HG03025 (cell line): ENCODE results near the gene ABHD16B.

Experiments
- ATAC-seq: cut with Tn5 transposase; IDR thresholded peaks from one replicate; pipeline ENCODE4 v1.9.1; 2021; ENCODE audit warnings: mild to moderate bottlenecking, moderate library complexity; ENCODE audit not compliant: unreplicated experiment, low FRiP score

Gene ABHD16B

GRCh38 chr20:63861365-63861934 lies at the start of gene ABHD16B:
ABHD16B (plus strand) TSS chr20:63861498; CDS start chr20:63861541, 43 bp downstream.
- no peak for ATAC-seq

- ATAC-seq, result no peak
These were observed 46.2 kb upstream of the ABHD16B start for GRCh38 chr20:63814891-63815614.

- no peak for ATAC-seq
These were observed 45.6 kb upstream of the ABHD16B start for GRCh38 chr20:63815615-63816253.

DNA sequence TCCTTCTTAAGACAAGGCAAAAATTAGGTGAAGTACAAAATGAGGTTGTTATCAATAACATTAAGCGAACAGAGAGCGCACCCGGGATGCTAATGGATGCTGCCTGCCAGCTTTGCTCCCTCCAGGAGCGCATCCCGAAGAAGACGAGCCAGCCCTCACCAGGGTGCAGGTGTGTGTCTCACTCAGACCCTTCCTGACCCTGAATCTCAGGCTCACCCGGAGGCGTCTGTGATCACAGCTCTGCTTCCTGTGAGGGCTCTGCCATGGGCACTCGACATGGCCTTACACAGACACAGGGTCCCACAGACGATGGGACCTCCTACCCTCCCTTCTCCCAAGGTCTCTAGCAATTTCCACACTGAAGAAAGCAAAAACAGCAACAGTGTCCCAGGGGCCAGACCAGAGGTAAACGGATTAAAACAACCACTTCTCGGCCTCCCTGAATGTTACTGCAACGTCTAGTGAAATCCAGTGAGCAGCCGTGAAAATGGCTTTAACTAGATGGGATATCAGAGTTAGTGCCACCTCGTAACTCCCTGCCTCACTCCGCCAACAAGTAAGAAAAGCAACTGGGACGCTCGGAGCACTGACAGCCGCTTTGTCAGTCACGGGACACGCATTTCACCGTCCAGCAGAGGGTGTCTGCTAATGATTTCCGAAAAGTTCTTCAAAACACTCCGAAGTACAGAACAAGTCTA lies 41.9 kb upstream of the ABHD16B start:
- ATAC-seq, result no peak

- no peak for ATAC-seq
These were observed 39.5 kb upstream of the ABHD16B start for GRCh38 chr20:63821811-63822210.

DNA sequence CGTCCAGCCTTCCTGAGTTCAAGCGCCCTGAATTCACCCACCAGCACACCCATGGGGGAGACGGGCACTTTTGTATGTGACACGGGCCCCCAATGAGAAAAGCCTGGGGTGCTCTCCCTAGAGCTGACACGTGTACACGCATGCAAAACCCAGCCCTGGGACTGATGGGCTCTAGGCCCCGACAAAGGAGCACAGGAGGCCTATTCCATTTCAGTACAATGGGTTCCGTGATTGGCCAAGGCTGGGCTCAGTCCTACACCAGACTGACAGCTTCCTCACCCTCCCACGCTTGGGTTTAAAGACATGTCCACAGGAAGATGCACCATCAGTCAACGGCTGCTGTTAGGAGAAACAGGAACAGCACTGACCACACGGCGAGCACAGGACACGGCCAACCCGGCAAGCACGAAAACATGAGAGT lies 39.0 kb upstream of the ABHD16B start:
- ATAC-seq, result no peak

DNA sequence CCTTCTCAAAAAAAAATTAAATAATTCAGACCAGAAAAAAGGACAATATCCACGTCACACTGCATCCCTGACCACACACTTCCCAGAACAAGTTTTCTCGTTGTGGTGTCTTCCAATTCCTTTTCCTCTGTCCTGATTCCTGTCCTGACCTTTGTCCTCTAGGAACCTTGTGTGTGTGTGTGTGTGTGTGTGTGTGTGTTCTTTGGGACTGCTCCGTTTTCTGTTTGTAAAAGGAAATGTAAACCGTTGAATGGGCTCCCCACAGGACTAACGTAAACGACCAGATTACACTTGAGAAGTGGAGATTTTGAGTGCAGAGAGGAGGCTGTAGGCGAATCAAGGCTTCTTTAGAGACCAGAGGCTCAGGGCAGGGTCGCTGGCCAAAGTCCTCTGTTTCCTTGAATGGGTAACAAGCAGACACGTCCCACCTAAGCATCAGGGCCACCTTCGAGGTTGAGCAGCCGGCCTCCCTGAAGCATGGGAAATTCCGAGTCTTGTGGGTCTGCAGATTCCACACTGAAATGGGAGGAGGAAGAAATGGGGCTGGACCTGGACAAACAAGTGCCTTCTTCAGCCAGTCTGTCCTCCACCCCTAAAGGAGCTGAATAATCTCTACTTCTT lies 37.5 kb upstream of the ABHD16B start:
- ATAC-seq, result no peak

DNA sequence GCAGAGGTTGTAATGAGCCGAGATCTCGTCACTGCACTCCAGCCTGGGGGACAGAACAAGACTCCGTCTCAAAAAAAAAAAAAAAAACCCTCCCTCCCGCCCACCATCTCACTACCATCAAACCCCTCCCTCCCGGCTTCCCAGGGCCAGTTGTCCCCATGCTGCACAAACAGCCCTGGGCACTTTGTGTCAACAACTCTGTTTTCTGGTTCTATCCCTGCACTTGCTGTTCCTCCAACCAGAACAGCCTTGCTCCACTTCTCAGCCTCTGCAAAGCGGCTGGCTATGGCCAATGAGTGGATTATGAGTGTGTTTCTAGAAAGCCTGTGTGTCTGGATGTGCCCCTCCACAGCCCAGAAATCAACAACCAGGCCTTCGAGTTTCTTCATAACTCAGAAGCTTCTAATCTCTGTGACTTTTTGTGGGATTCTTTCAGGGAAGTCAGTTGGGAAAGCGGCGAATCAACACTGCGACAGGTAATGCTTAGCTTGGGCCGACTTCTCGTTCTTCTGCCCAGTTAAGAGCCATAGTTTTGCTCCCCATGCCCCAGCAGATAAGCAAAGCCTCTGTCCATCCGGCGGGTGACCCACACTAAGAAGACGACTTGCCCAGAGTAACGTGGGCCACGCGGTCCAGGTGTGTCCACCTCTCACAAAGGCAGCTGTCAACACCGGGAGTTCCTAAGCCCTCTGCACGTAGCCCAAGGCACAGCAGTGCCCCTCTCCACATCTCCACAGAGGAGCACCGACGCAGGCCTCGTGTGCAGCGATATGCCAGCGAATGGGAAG lies 35.8 kb upstream of the ABHD16B start:
- ATAC-seq, result no peak

- ATAC-seq, result no peak
These were observed 34.5 kb upstream of the ABHD16B start for GRCh38 chr20:63826753-63827152.

- ATAC-seq, result no peak
These were observed 33.2 kb upstream of the ABHD16B start for GRCh38 chr20:63828124-63828523.

DNA sequence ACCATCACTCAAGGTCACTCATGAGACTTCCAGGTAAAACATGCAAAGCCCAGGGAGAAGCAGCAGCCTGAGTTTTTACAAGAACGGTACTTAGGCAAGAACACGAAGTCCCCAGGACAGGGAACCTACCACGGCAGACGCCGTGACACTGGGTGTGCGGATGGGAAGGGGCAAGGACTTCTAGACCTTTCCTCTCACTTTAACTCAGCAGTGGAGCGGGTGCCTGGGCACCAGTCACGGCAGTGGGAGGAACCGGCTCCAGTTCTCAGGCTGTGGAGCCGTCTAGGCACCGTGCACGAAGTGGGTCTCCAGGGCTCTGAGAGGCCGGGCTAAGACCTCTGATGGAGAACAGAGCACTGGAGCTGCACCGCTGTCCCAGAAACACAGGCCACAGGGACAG lies 32.8 kb upstream of the ABHD16B start:
- no peak for ATAC-seq

- no peak for ATAC-seq
These were observed 32.3 kb upstream of the ABHD16B start for GRCh38 chr20:63828951-63829350.

- ATAC-seq, result no peak
These were observed 31.7 kb upstream of the ABHD16B start for GRCh38 chr20:63829603-63829944.

DNA sequence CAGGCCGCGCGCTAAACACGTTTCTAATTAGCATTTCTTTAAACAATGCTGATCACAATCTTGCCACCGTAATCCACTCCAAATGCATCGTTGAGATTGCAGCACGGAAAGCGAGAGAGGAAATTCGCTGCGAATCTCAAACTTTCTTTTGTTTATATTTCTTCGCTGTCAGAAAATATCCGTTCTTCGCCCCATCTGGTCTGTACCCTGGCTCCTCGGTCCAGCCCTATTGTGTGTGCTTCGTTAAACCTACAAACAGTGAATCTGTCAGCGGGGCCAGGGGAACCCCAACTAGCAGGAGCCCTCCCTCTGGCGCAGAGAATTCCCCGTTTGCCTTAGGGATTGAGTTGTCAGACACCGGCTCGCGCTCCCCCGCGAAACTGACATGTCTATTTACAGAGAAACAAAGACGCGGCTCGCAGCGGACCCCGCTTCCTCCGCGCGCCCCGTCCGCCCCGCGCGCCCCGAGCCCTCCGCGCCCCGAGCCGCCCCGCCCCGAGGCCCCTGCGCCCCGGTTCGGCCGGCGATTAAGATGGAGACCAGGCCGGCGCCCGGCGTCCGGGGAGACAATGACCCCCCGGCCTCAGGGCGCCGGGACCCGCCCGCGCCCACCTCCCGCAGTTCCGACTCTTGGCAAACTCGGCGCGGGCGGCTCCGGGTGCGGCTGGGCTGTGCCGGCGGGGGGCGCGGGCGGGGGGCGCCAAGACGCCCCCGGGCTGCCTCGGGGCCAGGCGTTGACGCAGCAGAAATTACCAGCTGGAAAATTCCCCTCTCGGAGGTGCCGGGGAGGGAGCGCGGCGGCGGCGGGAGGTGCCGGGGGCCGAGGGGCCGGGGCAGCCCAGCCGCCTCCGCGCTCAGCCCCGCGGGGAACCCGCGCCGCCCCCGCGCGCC lies 31.1 kb upstream of the ABHD16B start:
- no peak for ATAC-seq

- peak; percentile 57 for ATAC-seq
These were observed 30.3 kb upstream of the ABHD16B start, which contains the start of gene ZBTB46 for GRCh38 chr20:63830841-63831588. ZBTB46 (minus strand) TSS chr20:63831264; CDS start chr20:63790757, 40,507 bp downstream.

DNA sequence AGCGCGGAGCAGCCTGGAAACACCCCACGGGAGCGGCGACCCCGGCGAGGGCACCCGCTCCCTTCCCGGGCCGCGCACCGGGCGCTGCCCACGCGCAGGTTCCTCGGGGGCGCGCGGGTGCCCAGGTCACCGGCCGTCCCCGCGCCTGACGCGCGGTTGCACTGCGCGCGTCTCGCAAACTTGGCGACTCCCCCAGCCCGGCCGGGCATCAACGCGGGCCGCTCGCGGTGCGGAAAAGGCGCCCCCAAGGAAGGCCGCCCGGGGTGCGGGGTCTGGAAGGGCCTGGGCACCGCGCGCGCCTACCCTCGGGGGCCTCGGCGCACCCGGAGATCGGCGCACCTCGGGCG lies 29.7 kb upstream of the ABHD16B start:
- no peak for ATAC-seq

DNA sequence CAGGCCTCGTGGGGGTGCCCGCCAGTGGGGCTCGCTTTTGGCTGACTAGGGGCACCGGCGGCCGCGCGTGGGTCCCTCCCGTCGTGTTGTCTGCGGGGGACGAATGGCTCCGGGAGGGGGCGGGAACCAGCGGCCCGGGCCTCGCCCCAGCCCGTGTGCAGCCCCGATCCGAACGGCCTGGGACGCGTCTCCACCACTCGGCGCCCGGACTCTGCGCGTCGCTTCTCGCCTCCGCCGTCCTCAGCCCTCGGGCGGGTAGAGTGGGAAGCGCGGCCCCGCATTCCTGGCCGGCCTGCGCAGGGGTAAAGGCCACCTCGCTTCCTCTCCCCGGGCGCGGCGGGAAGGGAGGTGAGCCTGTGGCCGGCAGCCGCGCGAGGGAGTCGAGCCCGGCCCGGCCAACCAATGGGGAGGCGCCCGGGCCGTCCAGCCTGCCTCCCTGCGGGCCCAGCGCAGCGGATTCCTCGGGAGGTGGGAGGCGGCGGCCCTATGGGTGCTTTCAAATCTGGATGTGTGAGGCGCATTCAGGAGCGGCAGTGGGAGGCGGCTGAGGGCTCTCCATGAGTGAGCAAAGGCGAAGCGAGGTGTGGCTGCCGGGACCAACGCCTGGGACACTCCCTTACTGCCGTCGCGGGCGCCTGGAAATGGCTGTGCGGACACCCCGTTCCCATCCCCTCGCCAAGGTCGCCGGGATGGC lies 29.2 kb upstream of the ABHD16B start:
- no peak for ATAC-seq
